RCC 7860 (cell line): ENCODE data around the gene PRKACB.
"Not testable (repeated sequence)": the region's sequence is repeated elsewhere in the genome, so short reads cannot be mapped to it uniquely, and the experiment has no call there.

Experiments
- DNase-seq: peaks from one replicate; pipeline ENCODE4 v3.0.0-alpha.2; 2015; ENCODE audit warnings: low spot score
- FAIRE-seq: peaks from 2 replicates; lab custom pipeline; 2012; peaks lifted over from hg19 to GRCh38; lab: Jason Lieb, UNC

Gene PRKACB

DNA sequence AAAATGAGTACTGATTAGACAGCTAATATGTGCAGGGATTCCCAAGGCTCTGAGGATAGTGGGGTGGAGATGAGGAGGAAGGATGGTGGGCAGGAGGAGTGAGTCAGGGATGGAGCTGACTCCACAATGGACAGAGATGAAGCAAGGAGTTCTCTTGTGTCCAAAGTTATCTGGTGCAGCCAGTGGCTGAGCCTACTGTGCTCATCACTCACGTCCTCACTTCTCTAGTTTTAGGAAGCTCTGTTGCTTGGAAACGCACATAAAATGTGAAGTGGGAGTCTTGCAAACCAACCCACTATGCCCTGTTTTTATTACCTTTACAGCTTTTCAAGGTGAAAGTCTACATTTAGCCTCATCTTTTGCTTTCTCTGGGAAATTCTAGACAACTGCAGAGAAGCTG, 120.9 kb downstream of the PRKACB start:
- FAIRE-seq, result no peak
- DNase-seq, result no peak

DNA sequence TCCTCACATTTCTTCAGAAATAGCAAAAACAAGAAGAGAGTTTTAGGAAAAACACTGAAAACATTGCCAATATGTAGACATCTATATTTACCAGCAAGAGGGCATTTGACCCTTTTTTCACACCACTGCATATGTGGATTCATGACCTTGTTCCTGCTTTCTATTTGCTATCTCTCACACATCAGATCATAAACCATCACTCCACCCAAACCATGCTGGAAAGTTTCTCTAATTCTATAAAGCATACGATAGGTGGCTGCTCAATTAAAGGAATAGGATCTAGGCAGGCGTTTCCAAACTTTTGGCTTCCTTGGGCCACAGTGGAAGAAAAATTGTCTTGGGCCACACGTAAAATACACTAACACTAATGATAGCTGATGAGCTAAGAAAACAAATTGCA, 121.8 kb downstream of the PRKACB start:
- FAIRE-seq, result no peak
- no peak for DNase-seq

DNA sequence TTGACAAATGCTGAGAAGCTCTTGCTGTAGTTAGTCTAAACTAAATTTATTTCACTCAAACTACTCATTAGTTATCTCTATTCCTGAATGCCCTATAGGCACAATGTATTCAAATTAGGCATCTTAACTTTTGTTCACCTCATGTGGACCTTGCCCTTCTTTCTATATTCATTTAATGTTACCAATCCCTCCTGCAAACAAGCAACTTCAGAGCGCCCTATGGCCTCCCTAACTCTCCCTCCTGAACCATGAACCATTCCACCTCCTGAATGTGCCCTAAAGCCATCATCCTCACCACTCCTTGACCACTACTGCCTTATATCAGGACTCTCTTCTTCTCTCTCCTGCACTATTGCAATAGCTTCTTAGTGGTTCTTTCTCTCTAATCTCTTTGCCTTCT, 122.7 kb downstream of the PRKACB start:
- DNase-seq (no peak), FAIRE-seq (no peak)

DNA sequence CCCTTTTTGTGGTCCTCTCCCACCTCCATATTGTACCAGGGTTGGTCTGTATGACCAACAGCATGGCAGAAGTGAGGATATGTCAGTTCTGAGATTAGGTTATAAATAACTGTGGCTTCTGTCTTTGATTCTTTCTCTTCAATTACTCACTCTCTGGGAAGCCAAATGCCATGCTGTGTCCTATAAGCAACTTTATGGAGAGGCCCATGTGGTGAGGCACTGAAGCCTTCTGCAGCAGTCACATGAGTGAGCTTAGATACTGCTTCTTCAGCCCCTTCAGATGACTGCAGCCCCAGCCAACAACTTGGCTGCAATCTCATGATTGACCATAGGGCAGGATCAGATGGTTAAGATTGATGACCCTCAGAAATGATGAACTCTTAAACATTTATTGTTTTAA, 123.4 kb downstream of the PRKACB start:
- DNase-seq, result no peak
- FAIRE-seq, result no peak

- FAIRE-seq (no peak), DNase-seq (no peak)
Measured at GRCh38 chr1:84268346-84268745, 124.3 kb downstream of the PRKACB start.

GRCh38 chr1:84269306-84269705, 125.2 kb downstream of the PRKACB start:
- DNase-seq, result no peak
- no peak for FAIRE-seq

GRCh38 chr1:84271441-84272151, 127.5 kb downstream of the PRKACB start:
- FAIRE-seq (no peak), DNase-seq (no peak)

DNA sequence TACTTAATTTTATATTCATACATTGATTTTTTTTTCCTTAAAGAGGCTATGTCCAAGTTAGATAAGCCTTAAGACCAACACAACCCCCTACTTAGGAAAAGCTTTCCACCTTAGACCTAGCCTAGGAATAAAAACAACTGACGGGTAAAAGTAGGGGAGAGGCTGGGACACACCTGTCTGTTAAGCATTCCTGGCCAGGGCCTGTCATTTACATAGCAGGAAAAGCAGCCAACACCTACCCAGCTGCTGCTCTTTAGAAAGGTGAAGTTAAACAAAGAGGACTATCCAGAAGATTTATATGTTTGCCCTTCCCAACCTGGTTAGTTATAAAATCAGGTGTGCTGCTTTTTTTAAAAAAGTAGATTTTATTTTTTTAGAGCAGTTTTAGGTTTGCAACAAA, 128.3 kb downstream of the PRKACB start:
- DNase-seq (no peak), FAIRE-seq (no peak)

DNA sequence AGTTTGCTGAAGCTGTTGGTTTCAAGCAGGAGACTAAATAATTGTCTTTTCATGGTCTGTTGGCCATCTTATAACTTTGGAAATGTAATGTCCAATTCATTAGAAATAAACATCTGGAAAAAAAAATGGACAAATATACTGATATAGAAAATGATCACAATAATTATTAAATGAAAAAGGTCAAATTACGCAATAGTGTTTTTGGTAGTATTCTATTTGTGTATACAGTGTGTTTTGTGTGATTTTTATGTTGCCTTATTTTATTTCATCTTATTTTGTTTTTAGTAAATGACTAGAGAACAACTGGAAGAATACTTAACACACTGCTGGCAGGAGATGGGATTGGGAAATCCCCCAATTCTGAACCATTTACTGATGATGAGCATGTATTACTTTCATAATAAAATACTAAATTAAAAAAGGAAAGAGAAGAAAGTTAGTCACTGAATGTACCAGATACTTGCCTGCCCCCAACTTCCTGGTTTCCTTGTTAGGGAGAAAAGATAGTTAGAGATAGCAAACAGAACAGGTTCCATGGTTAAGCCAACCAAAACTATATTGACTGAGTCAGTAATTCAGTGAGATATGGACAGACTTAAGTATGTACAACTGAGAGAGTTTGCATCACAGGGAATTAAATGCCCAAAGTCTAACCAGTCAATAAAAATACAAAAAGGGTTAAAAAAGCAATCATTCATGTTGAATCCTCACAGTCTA, 133.4 kb downstream of the PRKACB start:
- no peak for DNase-seq

DNA sequence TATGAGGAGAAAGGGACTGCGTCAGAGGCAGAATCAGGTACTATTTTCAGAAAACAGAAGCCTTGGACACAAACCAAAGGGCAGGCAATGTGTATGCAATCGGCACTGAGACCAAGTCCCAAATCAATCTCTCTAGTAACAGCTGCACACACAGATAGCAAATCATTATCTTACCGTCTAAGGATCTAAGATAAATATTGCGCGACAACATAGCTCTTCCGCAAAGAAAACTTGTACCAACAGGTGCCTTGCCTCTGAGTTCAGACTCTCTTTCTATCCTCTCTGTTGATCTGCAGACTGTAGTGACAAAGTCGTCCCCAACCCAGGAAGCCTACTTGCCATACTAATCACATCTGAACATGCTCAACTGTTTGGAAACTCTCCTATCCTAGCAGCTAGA, 134.8 kb downstream of the PRKACB start:
- no peak for FAIRE-seq

More for the DNA sequence above, 133.4 kb downstream of the PRKACB start:
- FAIRE-seq, result no peak

GRCh38 chr1:84280912-84281311, 136.8 kb downstream of the PRKACB start:
- FAIRE-seq (no peak), DNase-seq (no peak)

More for the DNA sequence above, 134.8 kb downstream of the PRKACB start:
- no peak for DNase-seq

- FAIRE-seq, result no peak
- DNase-seq, result no peak
Measured at GRCh38 chr1:84282780-84283333, 138.8 kb downstream of the PRKACB start.

- FAIRE-seq, result no peak
- DNase-seq, result no peak
Measured at GRCh38 chr1:84283381-84283780, 139.3 kb downstream of the PRKACB start.

- DNase-seq (no peak), FAIRE-seq (no peak)
Measured at GRCh38 chr1:84286071-84286470, 142.0 kb downstream of the PRKACB start.

- not testable (repeated sequence) for DNase-seq
Measured at GRCh38 chr1:84287389-84287788, 143.3 kb downstream of the PRKACB start.

More at GRCh38 chr1:84287389-84287788, 143.3 kb downstream of the PRKACB start:
- FAIRE-seq, result not testable (repeated sequence)
